Measurements from ENCODE around the gene KLK8.
"Not testable (repeated sequence)": the region's sequence is repeated elsewhere in the genome, so short reads cannot be mapped to it uniquely, and the experiment has no call there.

The KLK8 gene

GRCh38 chr19:50982186-50982585 is 19.2 kb downstream of the KLK8 start:
- no peak for DNase-seq (ENCODE audit: low spot score)

DNA sequence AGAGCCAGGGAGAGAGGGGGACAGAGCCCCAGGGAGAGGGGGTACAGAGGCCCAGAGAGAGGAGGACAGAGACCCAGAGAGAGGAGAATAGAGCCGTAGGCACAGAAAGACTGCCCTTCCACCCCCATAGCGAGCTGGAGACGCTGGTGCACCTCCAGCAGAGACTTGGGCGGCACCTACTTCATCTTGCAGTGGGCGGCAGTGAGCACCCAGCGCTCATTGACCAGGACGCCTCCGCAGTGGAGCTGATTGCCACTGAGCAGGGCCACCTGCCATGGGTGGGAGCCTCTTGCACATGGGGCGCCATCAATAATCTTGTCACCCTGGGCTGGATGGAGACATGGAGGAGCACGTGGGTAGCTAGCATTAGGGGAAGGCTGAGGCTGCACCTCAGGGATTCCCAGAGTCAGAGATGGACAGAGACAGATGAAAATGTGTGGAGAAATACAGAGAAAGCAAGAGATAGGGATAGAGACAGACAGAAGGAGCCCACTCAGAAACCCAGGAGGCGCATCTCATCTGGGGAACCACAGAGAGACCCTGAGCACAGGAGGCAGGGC is 19.7 kb downstream of the KLK8 start:
- no peak for DNase-seq (ENCODE audit: low spot score)

DNA sequence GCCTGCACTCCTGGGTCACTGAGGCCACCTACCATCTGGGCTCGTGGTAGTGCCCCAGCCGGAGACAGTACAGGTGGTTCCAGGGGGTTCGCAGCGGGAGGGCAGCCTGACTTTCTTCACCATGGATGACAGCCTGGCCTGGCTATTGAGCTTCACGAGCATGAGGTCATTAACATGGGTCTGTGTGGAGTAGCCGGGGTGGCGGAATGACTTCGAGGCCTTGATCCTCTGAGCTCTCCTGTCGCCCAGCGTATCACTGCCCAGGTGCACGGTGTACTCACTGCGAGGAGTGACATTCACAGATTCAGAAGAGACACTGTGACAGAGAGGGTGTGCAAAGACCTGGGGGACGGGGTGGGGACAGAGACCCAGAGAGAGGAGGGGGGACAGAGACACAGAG is 21.2 kb downstream of the KLK8 start:
- no peak for DNase-seq (ENCODE audit: low spot score)

DNA sequence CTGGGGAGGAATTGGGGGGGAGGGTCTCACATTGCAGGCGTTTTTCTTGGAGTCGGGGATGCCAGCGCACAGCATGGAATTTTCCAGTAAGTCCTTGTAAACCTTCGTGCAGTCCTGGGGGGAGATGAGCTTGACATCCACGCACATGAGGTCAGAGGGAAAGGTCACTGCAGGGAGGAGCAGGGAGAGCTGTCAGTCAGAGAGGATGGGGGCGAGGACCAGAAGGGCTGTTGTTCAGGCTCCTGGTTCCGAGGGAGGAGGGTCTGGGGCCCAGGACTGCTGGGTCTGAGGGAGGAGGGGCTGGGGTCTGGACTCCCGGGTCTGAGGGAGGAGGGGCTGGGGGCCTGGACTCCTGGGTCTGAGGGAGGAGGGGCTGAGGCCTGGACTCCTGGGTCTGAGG is 21.6 kb downstream of the KLK8 start:
- DNase-seq (ENCODE audit: low spot score) = no peak

DNA sequence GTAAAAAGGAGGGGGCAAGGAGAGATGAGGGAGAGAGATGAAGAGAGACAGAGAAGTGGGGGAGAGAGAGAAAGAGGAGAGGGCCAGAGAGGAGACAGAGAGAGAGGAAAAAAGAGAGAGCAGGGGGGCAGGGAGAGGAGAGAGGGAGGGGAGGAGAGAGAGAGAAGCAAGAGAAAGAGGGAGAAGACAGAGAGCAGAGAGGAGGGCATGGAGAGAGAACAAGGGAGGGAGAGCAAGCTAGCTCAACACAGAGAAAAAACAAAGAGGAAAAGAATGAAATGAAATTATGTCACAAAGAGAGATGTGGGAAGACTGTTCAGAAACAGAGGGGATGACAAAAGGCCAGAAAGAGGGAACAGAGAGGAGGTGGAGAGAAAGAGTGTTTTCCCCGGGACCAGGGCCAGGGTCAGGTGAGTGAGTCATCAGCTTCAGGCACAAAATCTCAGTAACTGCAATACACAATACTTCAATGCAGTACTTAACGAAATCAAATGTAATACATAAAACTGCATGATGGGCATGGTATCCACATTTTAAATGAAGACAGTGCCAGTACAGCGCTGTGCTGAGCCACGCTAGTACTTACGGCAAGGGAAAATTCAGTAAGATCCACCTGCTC is 22.5 kb downstream of the KLK8 start:
- DNase-seq (ENCODE audit: low spot score) = no peak

GRCh38 chr19:50977626-50978025 is 23.8 kb downstream of the KLK8 start:
- DNase-seq (ENCODE audit: low spot score) = no peak

GRCh38 chr19:50975766-50976165 is 25.6 kb downstream of the KLK8 start:
- DNase-seq (ENCODE audit: low spot score) = no peak

DNA sequence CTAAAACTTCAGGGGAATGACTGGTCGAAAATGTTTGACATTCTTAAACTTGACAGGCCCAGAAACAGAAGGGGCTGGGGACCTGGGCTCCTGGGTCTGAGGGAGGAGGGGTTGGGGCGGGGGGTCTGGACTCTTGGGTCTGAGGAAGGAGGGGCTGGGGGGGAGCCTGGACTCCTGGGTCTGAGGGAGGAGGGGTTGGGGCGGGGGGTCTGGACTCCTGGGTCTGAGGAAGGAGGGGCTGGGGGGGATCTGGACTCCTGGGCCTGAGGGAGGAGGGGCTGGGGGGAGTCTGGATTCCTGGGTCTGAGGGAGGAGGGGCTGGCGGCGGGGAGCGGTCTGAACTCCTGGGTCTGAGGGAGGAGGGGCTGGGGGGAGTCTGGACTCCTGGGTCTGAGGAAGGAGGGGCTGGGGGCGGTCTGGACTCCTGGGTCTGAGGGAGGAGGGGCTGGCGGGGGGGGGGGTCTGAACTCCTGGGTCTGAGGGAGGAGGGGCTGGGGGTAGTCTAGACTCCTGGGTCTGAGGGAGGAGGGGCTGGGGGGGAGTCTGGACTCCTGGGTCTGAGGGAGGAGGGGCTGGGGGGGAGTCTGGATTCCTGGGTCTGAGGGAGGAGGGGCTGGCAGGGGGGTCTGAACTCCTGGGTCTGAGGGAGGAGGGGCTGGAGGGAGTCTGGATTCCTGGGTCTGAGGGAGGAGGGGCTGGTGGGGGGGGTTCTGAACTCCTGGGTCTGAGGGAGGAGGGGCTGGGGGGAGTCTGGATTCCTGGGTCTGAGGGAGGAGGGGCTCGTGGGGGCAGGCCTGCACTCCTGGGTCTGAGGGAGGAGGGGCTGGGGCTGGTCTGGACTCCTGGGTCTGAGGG is 26.5 kb downstream of the KLK8 start:
- no peak for DNase-seq (ENCODE audit: low spot score)

DNA sequence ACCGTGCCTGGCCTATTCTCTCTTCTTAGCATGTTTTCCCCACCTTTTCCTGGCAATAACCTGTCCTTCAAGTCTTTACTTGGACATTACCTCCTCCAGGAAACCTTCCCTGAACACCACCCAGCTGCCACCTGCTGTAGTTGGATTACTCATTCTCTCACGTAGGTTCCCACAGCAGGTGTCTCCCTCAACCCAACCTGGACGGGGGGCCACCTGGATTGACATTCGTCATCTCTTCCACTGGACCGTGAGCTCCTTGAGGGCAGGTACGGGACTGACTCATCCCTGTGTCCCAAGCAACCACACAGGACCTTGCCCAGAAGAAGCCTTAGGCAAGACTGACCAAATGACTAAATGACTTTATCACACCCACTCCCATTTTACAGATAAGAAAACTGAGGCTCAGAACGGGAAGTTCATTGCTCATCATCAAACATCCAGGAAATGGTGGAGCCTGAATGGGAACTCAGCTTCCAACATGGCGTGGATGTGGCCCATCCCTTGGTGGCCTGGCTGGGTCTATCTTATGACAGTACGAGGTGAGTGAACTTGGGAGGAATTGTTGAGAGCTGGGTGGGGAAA is 28.5 kb downstream of the KLK8 start:
- no peak for DNase-seq (ENCODE audit: low spot score)

DNA sequence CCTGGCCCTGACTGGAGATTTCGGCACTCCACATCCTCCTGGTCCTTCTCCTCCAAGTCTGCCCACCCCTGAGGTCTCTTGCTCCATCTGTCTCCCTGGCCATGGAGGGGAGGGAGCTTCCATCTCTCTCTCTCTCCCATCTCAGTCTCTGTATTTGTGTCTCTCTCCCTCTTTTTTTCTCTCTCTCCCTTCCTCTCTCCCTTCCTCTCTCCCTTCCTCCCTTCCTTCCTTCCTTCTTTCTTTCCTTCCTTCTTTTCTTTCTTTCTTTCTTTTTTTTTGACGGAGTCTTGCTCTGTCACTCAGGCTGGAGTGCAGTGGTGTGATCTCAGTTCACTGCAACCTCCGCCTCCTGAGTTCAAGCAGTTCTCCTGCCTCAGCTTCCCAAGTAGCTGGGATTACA is 31.6 kb downstream of the KLK8 start:
- not testable (repeated sequence) for DNase-seq (ENCODE audit: low spot score)

DNA sequence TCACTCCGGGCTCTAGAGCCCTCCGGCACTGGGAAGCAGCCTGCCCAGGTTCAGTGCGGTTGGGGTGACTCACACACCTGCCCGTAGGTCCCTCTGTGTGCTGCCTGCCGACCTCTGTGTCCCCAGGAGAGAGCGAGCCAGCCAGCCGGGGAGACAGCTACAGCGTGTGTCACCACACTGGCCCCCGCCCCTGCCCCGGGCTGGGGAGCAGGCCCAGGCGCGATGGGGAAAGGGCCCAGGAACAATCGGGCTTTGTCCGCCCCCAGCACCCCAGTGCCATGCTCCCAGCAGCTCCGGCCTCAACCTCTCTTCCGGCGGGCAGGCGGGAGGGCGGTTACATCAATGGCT is 32.0 kb downstream of the KLK8 start, which contains the start of gene KLK6:
KLK6 (minus strand) TSS at position 179 of the 348 bp plus-strand sequence. CDS start 1,487 bp downstream, outside the sequence.
- no peak for DNase-seq (ENCODE audit: low spot score)

- DNase-seq (ENCODE audit: low spot score) = no peak
Observed at GRCh38 chr19:50968716-50969412, 32.5 kb downstream of the KLK8 start.

DNA sequence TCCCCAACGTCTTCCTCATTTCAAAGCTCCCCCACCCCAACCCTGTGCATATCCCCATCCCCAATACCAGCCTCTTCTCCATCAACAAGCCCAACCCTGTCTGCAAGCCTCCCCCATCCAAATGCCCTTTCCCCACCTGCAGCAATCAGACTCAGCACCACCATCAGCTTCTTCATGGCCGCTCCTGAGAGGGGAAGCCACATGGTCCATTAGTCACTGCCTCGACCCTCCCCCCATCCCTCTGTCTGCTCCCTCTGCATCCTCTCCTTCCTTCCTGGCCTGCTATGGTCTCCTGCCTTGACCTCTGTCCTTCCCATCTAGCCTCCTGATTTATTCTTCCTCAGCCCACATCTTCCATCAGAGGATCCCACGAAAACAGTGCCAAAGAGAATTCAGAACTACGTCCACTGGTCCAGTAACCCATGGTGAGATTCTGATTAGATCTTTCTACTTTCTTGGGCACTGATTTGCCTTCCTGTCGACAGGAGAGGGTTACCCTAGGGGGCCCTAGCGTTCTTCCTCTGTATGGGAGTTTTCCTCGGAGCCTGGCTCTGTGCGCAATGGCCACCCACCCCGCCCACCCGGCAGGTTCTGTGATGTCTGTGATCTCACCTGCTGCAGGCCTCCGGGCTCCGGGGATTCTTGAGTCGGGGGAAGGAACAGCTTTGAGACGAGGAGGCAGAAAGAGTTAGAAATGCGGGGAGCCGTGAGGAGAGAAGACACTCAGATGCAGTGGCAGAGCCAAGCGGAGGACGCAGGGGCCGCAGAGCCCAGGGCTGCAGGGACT is 33.3 kb downstream of the KLK8 start:
- no peak for DNase-seq (ENCODE audit: low spot score)

- DNase-seq (ENCODE audit: low spot score) = no peak
Observed at GRCh38 chr19:50964266-50964665, 37.1 kb downstream of the KLK8 start.

GRCh38 chr19:50963381-50963780 is 38.0 kb downstream of the KLK8 start:
- no peak for DNase-seq (ENCODE audit: low spot score)

DNA sequence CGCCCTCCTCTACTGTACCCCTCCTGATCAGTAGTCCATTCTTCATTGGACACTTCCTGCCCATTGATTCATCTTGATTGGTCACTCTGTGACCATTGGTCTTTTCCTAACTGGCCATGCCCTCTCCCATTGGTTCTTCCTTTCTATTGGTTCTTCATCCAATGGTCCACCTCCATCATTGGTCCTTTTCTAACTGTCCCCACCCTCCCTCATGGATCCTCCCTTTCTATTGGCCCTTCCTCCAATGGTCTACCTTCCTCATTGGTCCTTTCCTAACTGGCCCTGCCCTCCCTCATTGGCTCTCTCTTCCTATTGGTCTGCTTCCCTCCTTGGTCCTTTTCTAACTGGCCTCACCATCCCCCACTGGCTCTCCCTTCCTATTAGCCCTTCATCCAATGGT is 39.2 kb downstream of the KLK8 start:
- no peak for DNase-seq (ENCODE audit: low spot score)

DNA sequence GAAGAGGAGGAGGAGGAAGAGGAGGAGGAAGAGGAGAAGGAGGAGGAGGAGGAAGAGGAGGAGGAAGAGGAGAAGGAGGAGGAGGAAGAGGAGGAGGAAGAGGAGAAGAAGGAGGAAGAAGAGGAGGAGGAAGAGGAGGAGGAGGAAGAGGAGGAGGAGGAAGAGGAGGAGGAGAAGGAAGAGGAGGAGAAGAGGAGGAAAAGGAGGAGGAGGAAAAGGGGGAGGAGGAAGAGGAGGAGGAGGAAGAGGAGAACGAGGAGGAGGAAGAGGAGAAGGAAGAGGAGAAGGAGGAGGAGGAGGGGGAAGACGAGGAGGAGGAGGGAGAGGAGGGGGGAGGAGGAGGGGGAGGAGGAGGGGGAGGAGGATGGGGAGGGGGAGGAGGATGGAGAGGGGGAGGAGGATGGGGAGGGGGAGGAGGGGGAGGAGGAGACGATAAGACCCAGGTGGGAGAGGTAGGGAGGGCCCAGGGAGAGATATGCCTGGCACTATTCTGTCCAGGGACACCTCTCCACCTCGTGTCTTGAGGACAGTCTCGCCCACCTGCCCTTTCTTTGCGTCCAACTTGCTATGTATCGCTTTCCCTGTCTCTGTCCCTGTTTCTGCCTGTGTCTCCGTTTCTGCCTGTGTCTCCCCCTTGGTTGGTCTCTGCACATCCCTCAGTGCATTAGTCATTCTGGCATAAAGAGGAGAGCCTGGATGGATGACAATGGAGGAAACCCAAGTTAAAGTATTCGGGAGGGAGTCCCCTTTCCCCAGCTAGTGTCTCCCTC is 41.5 kb downstream of the KLK8 start:
- no peak for DNase-seq (ENCODE audit: low spot score)

DNA sequence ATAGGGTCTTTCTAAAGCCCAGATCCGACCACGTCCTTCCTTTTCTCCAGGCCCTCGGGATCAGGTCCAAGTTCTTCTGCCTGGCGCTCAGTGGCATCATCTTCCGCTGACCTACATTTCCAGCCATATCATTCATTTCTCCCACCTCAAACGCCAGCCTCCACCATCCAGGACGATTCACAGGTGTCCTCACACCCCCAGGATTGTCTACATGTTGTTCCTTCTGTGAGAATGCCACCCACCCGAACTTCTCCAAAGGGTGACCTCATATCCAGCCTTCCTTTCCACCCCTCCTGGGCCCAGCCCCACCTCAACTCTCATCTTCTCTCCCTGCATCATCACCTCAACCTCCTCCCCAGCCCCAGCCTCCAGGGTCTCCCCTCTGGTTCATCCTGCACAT is 43.8 kb downstream of the KLK8 start:
- no peak for DNase-seq (ENCODE audit: low spot score)

- no peak for DNase-seq (ENCODE audit: low spot score)
Observed at GRCh38 chr19:50952910-50953309, 48.5 kb downstream of the KLK8 start, which contains the start of gene KLK5. Gene KLK5, minus strand, starts transcription at chr19:50953038. Its CDS starts 381 bp downstream, at chr19:50952657.

DNA sequence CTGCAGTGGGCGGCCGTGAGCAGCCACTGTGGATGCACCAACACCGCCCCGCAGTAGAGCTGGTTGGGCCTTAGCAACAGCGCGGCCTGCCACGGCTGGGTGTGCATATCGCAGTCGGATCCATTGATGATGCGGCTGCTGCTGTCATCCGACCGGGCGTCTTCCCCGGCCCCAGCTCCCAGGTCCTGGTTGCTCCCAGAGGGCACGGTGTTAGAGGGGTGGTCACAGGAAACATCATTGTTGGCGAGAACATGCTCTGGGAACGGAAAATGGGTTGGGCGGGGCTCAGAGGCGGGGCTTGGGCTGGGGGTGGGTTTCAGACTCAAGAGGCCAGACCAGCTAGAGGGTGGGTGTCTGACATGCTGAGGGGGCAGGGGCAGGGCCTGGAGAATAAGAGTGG is 51.5 kb downstream of the KLK8 start:
- DNase-seq (ENCODE audit: low spot score) = no peak

DNA sequence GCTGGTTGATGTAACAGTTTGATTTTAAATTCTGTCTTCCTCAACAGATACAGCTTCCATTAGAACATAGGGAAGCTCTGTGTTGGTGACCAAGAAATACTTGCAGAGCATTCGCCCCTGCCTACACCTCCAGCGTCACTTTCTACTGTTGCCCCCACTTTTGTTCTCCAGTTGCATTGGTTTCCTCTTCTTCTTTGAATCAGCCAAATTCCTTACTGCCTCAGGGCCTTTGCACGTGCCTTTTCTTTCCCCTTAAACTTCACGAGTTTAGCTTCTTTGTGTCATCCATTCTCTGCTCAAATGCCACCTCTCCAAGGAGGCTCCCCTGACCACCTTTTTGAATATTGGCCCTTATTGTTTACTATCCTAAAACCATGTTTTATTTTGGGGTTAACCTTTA is 54.3 kb downstream of the KLK8 start:
- no peak for DNase-seq (ENCODE audit: low spot score)

Measured in D341Med (cell line).